CD4-positive, alpha-beta T cell (primary cell): ENCODE measurements around the gene TTN. TPM values are rescaled to one million over a fixed set of nuclear protein-coding genes. Genes with fewer than 3 reads are reported as not detected.

Source experiments
- ATAC-seq: fragments of 200-7000 bp; cut with Tn5 transposase; one replicate; pipeline ENCODE4 v1.10.0; 2022; ENCODE audit warnings: mild to moderate bottlenecking; ENCODE audit not compliant: poor library complexity
- CTCF ChIA-PET: fragments of 350-600 bp; sonication (Branson Sonifier 250); formaldehyde crosslinking; loops from one replicate; lab custom pipeline; 2021; ENCODE audit warnings: antibody characterized with exemption, inconsistent platforms; lab: Charles Lee
- POLR2A ChIA-PET: fragments of 350-600 bp; sonication (Branson Sonifier 250); formaldehyde crosslinking; loops from one replicate; lab custom pipeline; 2021; ENCODE audit warnings: antibody characterized with exemption, inconsistent platforms; lab: Charles Lee
- DNase-seq, 14 experiments: peaks; one replicate each; pipeline ENCODE4 v3.0.0-alpha.2; 2013 to 2020; ENCODE audit warnings: mixed read lengths in 2 of 14
- H3K27ac ChIP-seq, 2 donors: one replicate each; pipeline versions ENCODE4 v1.5.1 to v1.7.0; 2013; ENCODE audit warnings: low read length in 2 of 2, low read depth in 1 of 2, mild to moderate bottlenecking in 1 of 2
- H3K27me3 ChIP-seq, 2 experiments: 1 replicate in 1 of 2; 2 replicates in 1 of 2; pipeline versions ENCODE4 v1.6.1 to v1.7.0; 2013; ENCODE audit warnings: low read length in 2 of 2, control low read depth in 1 of 2, mild to moderate bottlenecking in 1 of 2, moderate library complexity in 1 of 2; ENCODE audit not compliant: insufficient read depth in 2 of 2, control insufficient read depth in 1 of 2
- H3K36me3 ChIP-seq: one replicate; pipeline ENCODE4 v1.6.1; 2013; ENCODE audit warnings: low read length, control low read depth; ENCODE audit not compliant: insufficient read depth
- H3K4me1 ChIP-seq: one replicate; pipeline ENCODE4 v1.6.1; 2013; ENCODE audit warnings: low read length, control low read depth; ENCODE audit not compliant: insufficient read depth
- H3K4me3 ChIP-seq: one replicate; pipeline ENCODE4 v1.5.1; 2013; ENCODE audit warnings: mild to moderate bottlenecking, low read length, moderate library complexity
- H3K9me3 ChIP-seq, 2 experiments: 1 replicate in 1 of 2; 2 replicates in 1 of 2; pipeline versions ENCODE4 v1.6.1 to v1.7.0; 2013; ENCODE audit warnings: low read length in 2 of 2, mild to moderate bottlenecking in 2 of 2, control low read depth in 1 of 2, moderate library complexity in 1 of 2; ENCODE audit not compliant: control insufficient read depth in 1 of 2, insufficient read depth in 1 of 2
- H3K27ac Mint-ChIP-seq: one replicate; pipeline ENCODE4 v1.8.0; 2020; ENCODE audit warnings: mixed read lengths
- H3K27me3 Mint-ChIP-seq: one replicate; pipeline ENCODE4 v1.8.0; 2021; ENCODE audit warnings: mixed read lengths
- H3K36me3 Mint-ChIP-seq: one replicate; pipeline ENCODE4 v1.8.0; 2021; ENCODE audit warnings: low read depth, mixed read lengths
- H3K4me1 Mint-ChIP-seq: one replicate; pipeline ENCODE4 v1.8.0; 2021; ENCODE audit warnings: low read depth, mixed read lengths
- H3K4me3 Mint-ChIP-seq: one replicate; pipeline ENCODE4 v1.8.0; 2020; ENCODE audit warnings: mild to moderate bottlenecking, mixed read lengths
- H3K9me3 Mint-ChIP-seq: one replicate; pipeline ENCODE4 v1.8.0; 2020; ENCODE audit warnings: mixed read lengths
- intact Hi-C, 2 experiments: fragments of 100-400 bp; cut with DNase I in 1 of 2; cut with micrococcal nuclease in 1 of 2; formaldehyde crosslinking; loops; one replicate each; pipeline versions ENCODE4 v1.15.1 to v1.9.0; 2023 to 2025; cut with DNase I, micrococcal nuclease
- total RNA-seq, 174 experiments: library from RNA in 2 of 174; stranded (reverse) in 2 of 174; gene quantifications; one replicate each; pipeline ENCODE4 v1.2.3 and lab custom pipeline; 2021 to 2026
- TF ChIP-seq, protein P1 (sequence below): fragments of 200-600 bp; IDR thresholded peaks from one replicate; pipeline ENCODE4 v1.8.0; 2022; ENCODE audit warnings: antibody characterized with exemption, mild to moderate bottlenecking

The TTN gene
- total RNA-seq, 2 experiments from 2014 or later: 27.5 to 29.2 TPM

DNA sequence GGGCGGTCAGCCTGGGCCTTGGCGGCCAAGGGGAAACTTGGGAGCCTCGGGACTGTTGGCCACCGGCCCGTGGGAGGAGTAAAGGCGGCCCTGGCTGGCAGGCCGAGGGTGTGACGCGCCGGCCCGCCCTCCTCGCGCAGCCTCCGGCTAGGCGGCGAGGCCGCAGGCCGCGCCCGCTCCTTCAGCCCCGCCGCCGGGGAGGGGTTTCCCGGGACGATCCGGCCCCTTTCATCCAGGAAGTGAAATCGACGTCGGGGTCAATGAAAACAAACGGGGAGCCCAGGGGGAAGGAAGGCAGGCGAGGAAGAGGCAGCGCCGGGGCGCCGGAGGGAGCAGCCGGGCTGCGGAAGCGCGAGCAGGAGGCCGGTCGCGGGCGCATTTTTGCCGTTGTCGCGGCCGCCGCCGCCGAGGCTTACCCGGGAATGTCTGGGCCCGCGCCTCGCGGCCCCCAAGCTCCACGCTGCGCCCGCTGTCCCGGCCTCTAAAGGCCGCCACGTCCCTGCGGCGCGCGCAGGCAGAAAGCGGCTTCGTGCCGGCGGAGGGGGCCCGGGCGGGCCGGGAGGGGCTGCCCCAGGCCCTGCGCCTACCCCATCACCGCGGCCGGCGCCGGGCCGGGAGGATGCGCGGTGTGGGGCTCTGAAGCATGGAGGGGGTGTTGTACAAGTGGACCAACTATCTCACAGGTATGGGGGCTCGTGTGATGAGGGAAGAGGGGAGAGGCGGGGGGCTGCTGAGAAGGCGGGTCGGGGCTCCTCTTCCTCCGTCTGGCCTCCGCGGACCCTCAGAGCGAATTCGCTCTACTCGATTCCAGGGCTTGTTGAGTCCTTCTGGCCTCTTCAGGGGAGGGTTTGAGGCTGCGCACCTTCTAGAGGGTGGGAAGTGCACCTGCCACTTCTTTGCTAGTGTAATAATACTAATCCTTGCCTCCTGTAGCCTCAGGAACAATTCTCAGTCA is 326.7 kb downstream of the TTN start, which contains the start of gene PLEKHA3:
Gene PLEKHA3 (plus strand): TSS at position 231 of the 955 bp plus-strand sequence. CDS start 413 bp downstream, at position 644.
- H3K9me3 ChIP-seq: no peaks in the 10 kb centered on the region
- POLR2A ChIA-PET: interaction anchor here (0.5 to 3.2 kb wide), 4 partner anchors 30 to 782 kb away, joined by 3 to 38 read pairs (median 4); partner anchors contain the start of genes PJVK and PRKRA
- DNase-seq: peak; percentile 33 to 91 (median 70)
- TF ChIP-seq, protein P1, sequence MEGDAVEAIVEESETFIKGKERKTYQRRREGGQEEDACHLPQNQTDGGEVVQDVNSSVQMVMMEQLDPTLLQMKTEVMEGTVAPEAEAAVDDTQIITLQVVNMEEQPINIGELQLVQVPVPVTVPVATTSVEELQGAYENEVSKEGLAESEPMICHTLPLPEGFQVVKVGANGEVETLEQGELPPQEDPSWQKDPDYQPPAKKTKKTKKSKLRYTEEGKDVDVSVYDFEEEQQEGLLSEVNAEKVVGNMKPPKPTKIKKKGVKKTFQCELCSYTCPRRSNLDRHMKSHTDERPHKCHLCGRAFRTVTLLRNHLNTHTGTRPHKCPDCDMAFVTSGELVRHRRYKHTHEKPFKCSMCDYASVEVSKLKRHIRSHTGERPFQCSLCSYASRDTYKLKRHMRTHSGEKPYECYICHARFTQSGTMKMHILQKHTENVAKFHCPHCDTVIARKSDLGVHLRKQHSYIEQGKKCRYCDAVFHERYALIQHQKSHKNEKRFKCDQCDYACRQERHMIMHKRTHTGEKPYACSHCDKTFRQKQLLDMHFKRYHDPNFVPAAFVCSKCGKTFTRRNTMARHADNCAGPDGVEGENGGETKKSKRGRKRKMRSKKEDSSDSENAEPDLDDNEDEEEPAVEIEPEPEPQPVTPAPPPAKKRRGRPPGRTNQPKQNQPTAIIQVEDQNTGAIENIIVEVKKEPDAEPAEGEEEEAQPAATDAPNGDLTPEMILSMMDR: no peak
- Mint-ChIP-seq H3K36me3 (peaks cover 13% of the 10 kb centered on the region), H3K9me3 (no peaks in the 10 kb centered on the region), H3K4me1 (peaks cover 63% of the 10 kb centered on the region), H3K27ac (peak within 1 kb of the TSS; percentile 91), H3K4me3 (peak within 1 kb of the TSS; percentile 99), H3K27me3 (no peaks in the 10 kb centered on the region)
- peaks cover 49% of the 10 kb centered on the region for H3K4me1 ChIP-seq
- intact Hi-C loops: loop anchor here in 1 of 2 experiments (5.0 kb wide), 1 partner anchor 42 kb away; no protein-coding TSS in a partner anchor
- peak within 1 kb of the TSS; percentile 76 to 83 for H3K27ac ChIP-seq
- H3K4me3 ChIP-seq: peak within 1 kb of the TSS; percentile 74
- CTCF ChIA-PET: interaction anchor here (0.7 to 2.3 kb wide), 3 partner anchors 30 to 49 kb away, joined by 3 to 10 read pairs (median 3); partner anchors contain the start of genes PJVK and PRKRA
- no peaks in the 10 kb centered on the region for H3K27me3 ChIP-seq
- H3K36me3 ChIP-seq: no peaks in the 10 kb centered on the region
- peak; percentile 35 for ATAC-seq

DNA sequence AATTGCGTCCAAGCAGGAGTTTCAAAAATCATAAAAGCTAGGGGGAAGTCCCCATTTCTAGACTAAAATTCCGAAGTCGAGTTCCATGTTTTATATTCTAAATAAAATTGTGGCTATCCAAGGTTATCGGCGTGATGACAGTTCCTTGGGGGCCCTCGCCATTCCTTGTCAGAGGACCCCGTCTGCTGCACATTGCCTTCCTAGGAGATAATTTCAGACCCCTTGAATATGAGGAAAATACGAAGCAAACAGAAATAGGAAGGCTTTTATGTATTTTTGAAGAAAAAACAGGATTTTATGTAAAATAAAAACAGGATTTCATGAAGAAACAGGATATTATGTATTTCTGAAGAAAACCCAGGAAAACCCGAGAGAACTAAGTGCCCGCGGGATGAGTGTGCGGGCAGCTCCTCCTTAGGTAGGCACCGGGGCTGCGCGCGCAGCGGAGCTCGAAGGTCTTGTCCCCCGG is 327.4 kb downstream of the TTN start:
- Histone ChIP-seq H3K27me3 (no peaks in the 10 kb centered on the region), H3K9me3 (no peaks in the 10 kb centered on the region), H3K27ac (peak overlapping the region; percentile 43 to 74), H3K4me1 (peaks cover 49% of the 10 kb centered on the region), H3K4me3 (peak overlapping the region; percentile 74), H3K36me3 (no peaks in the 10 kb centered on the region)
- H3K36me3 Mint-ChIP-seq: peaks cover 10% of the 10 kb centered on the region
- no peaks in the 10 kb centered on the region for H3K9me3 Mint-ChIP-seq
- ATAC-seq (no peak), DNase-seq (no peak)
- TF ChIP-seq, protein P1: no peak
- peak overlapping the region; percentile 91 for H3K27ac Mint-ChIP-seq
- POLR2A ChIA-PET: interaction anchor here (0.5 to 3.2 kb wide), 5 partner anchors 14 to 783 kb away, joined by 3 to 38 read pairs (median 3); partner anchors contain the start of genes PJVK and PRKRA
- intact Hi-C loops: loop anchor here (2.0 to 5.0 kb wide), 3 partner anchors 29 to 43 kb away; partner anchors contain the start of genes PJVK (in 1 of the 2) and PRKRA (in 1 of the 2)
- no peaks in the 10 kb centered on the region for H3K27me3 Mint-ChIP-seq
- CTCF ChIA-PET: interaction anchor here (1.5 to 2.3 kb wide), 2 partner anchors 29 to 37 kb away, joined by 3 to 10 read pairs; partner anchors contain the start of genes PJVK and PRKRA
- peaks cover 57% of the 10 kb centered on the region for H3K4me1 Mint-ChIP-seq
- peak overlapping the region; percentile 96 for H3K4me3 Mint-ChIP-seq

DNA sequence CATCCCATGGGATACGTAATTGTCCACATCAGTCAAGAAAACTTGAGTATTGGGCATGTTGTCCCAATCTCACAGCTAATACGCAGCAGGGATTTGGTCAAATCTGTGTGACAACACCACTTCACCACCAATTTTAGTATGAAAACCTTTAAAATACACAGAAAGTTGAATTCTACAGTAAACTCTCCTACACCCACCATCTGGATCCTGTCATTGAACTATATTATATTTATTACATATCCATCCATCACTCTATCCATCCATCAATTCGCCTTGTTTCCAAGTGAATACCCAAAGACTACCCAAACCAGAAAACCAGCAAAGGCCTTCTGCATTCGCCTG is 328.0 kb downstream of the TTN start:
- H3K36me3 ChIP-seq: no peaks in the 10 kb centered on the region
- H3K4me3 ChIP-seq: peak overlapping the region; percentile 66
- H3K9me3 ChIP-seq: no peaks in the 10 kb centered on the region
- ATAC-seq (no peak), DNase-seq (peak in 1 of 14 experiments; percentile 22)
- Mint-ChIP-seq H3K9me3 (no peaks in the 10 kb centered on the region), H3K4me1 (peaks cover 52% of the 10 kb centered on the region), H3K27me3 (no peaks in the 10 kb centered on the region), H3K4me3 (peak overlapping the region; percentile 96), H3K27ac (peak overlapping the region; percentile 91), H3K36me3 (peaks cover 10% of the 10 kb centered on the region)
- peak overlapping the region; percentile 76 to 83 for H3K27ac ChIP-seq
- H3K27me3 ChIP-seq: no peaks in the 10 kb centered on the region
- TF ChIP-seq, protein P1: no peak
- CTCF ChIA-PET: interaction anchor here (1.5 to 2.3 kb wide), 2 partner anchors 28 to 37 kb away, joined by 3 to 10 read pairs; partner anchors contain the start of genes PJVK and PRKRA
- intact Hi-C loops: loop anchor here in 1 of 2 experiments (2.0 kb wide), 2 partner anchors 28 to 44 kb away; partner anchors contain the start of genes PJVK and PRKRA
- peaks cover 44% of the 10 kb centered on the region for H3K4me1 ChIP-seq
- POLR2A ChIA-PET: interaction anchor here (0.9 to 3.2 kb wide), 4 partner anchors 14 to 44 kb away, joined by 3 to 38 read pairs (median 4); partner anchors contain the start of genes PJVK and PRKRA
